CD8-positive, alpha-beta memory T cell (primary cell): ENCODE data around the gene GPRIN2. TPM values are rescaled to one million over a fixed set of nuclear protein-coding genes. Genes with fewer than 3 reads are reported as not detected.
A peak's percentile ranks its signal among the peaks of the same experiment; 100 is the strongest.

Experiments used
- CTCF ChIA-PET: fragments of 350-600 bp; sonication (Branson Sonifier 250); formaldehyde crosslinking; loops from one replicate; lab custom pipeline; 2021; ENCODE audit warnings: antibody characterized with exemption; lab: Charles Lee
- POLR2A ChIA-PET: fragments of 350-600 bp; sonication (Branson Sonifier 250); formaldehyde crosslinking; loops from one replicate; lab custom pipeline; 2021; ENCODE audit warnings: antibody characterized with exemption; lab: Charles Lee
- DNase-seq, 5 donors: peaks; one replicate each; pipeline versions ENCODE4 v3.0.0 to v3.0.0-alpha.2; 2020 to 2022; ENCODE audit warnings: mixed read lengths in 1 of 5
- H3K27ac ChIP-seq: one replicate; pipeline ENCODE4 v1.7.0; 2013; ENCODE audit warnings: low read depth, mild to moderate bottlenecking, low read length, moderate library complexity
- H3K27me3 ChIP-seq: 2 replicates; pipeline ENCODE4 v1.7.0; 2013; ENCODE audit warnings: low read length, mild to moderate bottlenecking; ENCODE audit not compliant: insufficient read depth, poor library complexity, severe bottlenecking
- H3K36me3 ChIP-seq: 2 replicates; pipeline ENCODE4 v1.7.0; 2013; ENCODE audit warnings: mild to moderate bottlenecking, low read length, moderate library complexity; ENCODE audit not compliant: insufficient read depth
- H3K4me1 ChIP-seq: 2 replicates; pipeline ENCODE4 v1.7.0; 2013; ENCODE audit warnings: mild to moderate bottlenecking, low read length, moderate library complexity; ENCODE audit not compliant: insufficient read depth
- H3K4me3 ChIP-seq: 2 replicates; pipeline ENCODE4 v1.7.0; 2013; ENCODE audit warnings: mild to moderate bottlenecking, low read length
- H3K9me3 ChIP-seq: 2 replicates; pipeline ENCODE4 v1.7.0; 2013; ENCODE audit warnings: mild to moderate bottlenecking, low read length
- H3K27ac Mint-ChIP-seq, 8 donors: one replicate each; pipeline ENCODE4 v1.8.0; 2020 to 2021; ENCODE audit warnings: mixed read lengths in 8 of 8, mild to moderate bottlenecking in 6 of 8, inconsistent platforms in 3 of 8, moderate library complexity in 3 of 8
- H3K27me3 Mint-ChIP-seq, 2 donors: one replicate each; pipeline ENCODE4 v1.8.0; 2020 to 2021; ENCODE audit warnings: mixed read lengths in 2 of 2, mild to moderate bottlenecking in 1 of 2, moderate library complexity in 1 of 2
- H3K36me3 Mint-ChIP-seq, 3 donors: one replicate each; pipeline ENCODE4 v1.8.0; 2020 to 2021; ENCODE audit warnings: mixed read lengths in 3 of 3, inconsistent platforms in 1 of 3, mild to moderate bottlenecking in 1 of 3
- H3K4me1 Mint-ChIP-seq, 3 donors: one replicate each; pipeline ENCODE4 v1.8.0; 2020 to 2021; ENCODE audit warnings: mixed read lengths in 3 of 3, inconsistent platforms in 1 of 3, mild to moderate bottlenecking in 1 of 3
- H3K4me3 Mint-ChIP-seq, 7 donors: one replicate each; pipeline ENCODE4 v1.8.0; 2020 to 2021; ENCODE audit warnings: mixed read lengths in 7 of 7, mild to moderate bottlenecking in 6 of 7, moderate library complexity in 4 of 7, inconsistent platforms in 2 of 7
- H3K9me3 Mint-ChIP-seq, 5 donors: one replicate each; pipeline ENCODE4 v1.8.0; 2020 to 2022; ENCODE audit warnings: mixed read lengths in 5 of 5, mild to moderate bottlenecking in 3 of 5, moderate library complexity in 2 of 5, inconsistent platforms in 1 of 5
- polyA plus RNA-seq: library from polyadenylated mRNA; unstranded; fragments of 300-500 nt; fragmentation: Illumina TruSeq; gene quantifications from one replicate; pipeline ENCODE4 v1.2.3, GENCODE V29; 2021
- total RNA-seq, 2 experiments: library from RNA; stranded (reverse); gene quantifications; one replicate each; pipeline ENCODE4 v1.2.3, GENCODE V29; 2021

Gene GPRIN2
- total and polyA plus RNA-seq, 3 experiments from 2014 or later = not detected

DNA sequence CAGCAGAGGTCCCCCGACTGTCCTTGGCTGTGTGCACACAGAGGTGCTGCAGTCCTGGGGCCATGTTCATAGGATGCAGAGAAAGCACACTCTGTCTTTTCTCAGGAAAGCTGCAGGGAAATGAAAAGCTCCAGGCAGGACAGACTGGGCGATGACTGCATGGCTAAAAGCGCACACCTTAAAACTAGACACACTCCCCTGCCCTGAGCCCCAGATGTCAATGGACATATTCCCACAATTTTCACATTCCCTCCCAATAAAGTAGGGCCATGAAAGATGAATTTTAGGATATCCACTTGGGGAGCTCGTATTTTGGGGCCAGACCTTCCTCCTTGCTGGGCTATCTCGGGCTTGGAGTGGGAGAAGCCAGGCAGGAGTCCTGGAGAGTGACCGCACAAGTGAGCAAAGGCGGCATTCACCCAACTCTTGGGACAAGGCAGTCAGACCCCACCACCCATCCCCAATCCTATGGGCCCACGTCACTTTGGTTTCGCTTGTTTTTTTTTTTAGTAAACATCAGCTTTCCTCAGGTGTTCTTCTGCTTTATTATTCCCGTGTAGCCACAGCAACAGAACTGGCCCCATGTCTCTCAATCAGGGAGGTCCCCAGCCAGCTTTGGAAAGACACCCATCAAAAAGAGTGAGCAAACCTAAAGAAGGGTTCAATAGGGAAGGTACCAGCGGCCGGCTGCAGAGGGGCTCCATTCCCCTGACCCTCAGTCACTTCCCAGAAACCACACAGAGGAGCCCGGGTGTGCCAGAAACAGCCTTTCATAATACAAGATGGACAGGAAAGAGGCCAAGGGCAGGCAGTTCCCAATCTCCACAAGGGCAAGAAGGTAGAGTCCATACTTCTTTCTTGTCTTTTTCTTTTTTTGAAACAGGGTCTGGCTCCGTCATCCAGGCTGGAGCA, 12.7 kb downstream of the GPRIN2 start:
- peaks cover 23 to 47% of the 10 kb centered on the region in 2 donors for H3K27me3 Mint-ChIP-seq
- DNase-seq = peak in 1 of 5 donors; percentile 47
- no peaks in the 10 kb centered on the region for H3K4me1 ChIP-seq
- no peaks in the 10 kb centered on the region for H3K9me3 ChIP-seq
- no peak overlapping the region for H3K4me3 ChIP-seq
- H3K36me3 ChIP-seq = no peaks in the 10 kb centered on the region
- H3K4me1 Mint-ChIP-seq = peaks cover 6 to 10% (median 10%) of the 10 kb centered on the region in 3 donors
- CTCF ChIA-PET = interaction anchor here (1.4 to 1.6 kb wide), 2 partner anchors 9 to 14 kb away, joined by 3 to 5 read pairs; no protein-coding TSS in a partner anchor
- H3K27ac ChIP-seq = no peak overlapping the region
- POLR2A ChIA-PET = no interaction called here
- H3K36me3 Mint-ChIP-seq = peaks cover 0 to 3% (median 0%) of the 10 kb centered on the region in 3 donors
- peaks cover 4% of the 10 kb centered on the region for H3K27me3 ChIP-seq
- H3K4me3 Mint-ChIP-seq = no peak overlapping the region
- H3K27ac Mint-ChIP-seq = no peak overlapping the region
- H3K9me3 Mint-ChIP-seq = peaks cover 0 to 2% (median 2%) of the 10 kb centered on the region in 5 donors

DNA sequence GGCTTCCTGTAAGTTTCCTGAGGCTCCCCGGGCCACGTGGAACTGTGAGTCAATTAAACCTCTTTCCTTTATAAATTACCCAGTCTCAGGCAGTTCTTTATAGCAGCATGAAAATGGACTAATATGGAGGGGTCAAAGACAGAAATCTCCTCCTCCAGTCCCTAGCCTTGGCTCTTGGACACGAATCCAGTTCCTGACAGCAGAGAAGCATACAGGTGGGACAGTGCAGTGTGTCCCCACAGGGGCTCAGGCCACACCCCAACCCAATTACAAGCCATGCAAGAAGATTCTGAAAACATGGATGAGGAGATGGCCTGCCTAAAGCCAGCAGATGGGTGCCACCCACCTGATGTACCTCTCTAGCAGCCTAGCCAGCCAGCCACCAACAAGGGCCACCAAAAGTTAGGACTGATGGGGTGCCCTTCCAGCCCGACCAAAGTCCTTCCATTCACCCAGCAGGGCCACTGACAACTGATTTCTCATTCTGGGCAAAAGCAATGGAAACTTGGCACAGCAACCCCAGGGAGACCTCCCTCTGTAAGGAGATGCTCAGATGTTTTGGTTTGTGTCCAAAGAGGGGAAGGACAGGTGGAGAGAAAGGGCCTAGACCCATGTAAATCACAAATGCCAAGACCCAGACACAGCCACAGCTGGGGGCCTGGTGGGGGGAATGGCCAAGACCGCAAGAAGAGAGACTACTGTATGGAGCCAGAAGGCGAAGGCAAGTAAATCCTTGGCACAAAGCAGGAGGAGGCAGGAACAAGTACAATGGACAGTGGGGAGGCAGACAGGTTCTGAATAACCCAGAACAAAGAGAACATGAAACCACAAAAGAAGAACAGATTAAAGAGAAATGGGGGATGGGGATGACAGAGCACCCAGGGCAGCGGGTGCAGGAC, 13.6 kb downstream of the GPRIN2 start:
- Mint-ChIP-seq H3K27me3 (peaks cover 29 to 49% of the 10 kb centered on the region in 2 donors), H3K9me3 (peaks cover 0 to 2% (median 2%) of the 10 kb centered on the region in 5 donors), H3K4me1 (peaks cover 6 to 10% (median 10%) of the 10 kb centered on the region in 3 donors), H3K4me3 (no peak overlapping the region), H3K27ac (no peak overlapping the region), H3K36me3 (peaks cover 0 to 3% (median 0%) of the 10 kb centered on the region in 3 donors)
- peaks cover 4% of the 10 kb centered on the region for H3K27me3 ChIP-seq
- DNase-seq = peak in 1 of 5 donors; percentile 43
- H3K4me3 ChIP-seq = no peak overlapping the region
- H3K27ac ChIP-seq = no peak overlapping the region
- H3K9me3 ChIP-seq = no peaks in the 10 kb centered on the region
- H3K36me3 ChIP-seq = no peaks in the 10 kb centered on the region
- POLR2A ChIA-PET = no interaction called here
- H3K4me1 ChIP-seq = no peaks in the 10 kb centered on the region
- CTCF ChIA-PET = interaction anchor here (1.6 kb wide), 1 partner anchor 10 kb away, joined by 3 read pairs; no protein-coding TSS in a partner anchor

DNA sequence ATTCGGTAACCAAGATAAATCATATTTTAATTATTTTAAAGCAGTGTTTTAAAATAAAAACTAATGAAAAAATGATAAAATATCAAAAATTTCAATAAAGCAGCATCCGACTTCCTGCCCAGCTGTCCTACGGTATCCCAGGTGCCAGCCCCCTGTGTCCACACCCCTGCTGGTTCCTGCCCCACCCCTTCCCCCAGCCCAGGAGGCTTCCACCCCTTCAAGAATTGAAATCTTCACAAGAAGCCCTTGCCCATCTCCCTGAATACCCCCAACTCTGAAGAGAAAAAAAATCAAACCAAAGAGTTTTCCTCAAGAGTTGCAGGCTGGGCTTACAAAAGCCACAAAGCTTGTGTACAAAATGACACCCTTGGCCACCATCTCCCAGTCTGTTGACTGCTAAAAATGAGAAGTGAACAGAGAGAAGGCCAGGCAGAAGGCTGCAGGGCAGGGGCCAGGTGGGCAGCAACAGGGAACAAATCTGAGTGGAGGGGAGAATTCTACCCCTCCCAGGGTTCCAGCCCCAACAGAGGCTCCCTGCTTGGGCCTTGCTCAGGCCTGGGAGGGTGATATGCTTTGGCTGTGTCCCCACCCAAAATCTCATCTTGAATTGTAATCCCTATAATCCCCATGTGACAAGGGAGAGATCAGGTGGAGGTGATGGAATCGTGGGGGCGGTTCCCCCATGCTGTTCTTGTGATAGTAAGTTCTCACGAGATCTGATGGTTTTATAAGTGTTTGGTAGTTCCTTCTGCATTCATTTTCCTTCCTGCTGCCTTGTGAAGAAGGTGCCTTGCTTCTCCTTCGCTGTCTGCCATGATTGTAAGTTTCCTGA, 14.5 kb downstream of the GPRIN2 start:
- no peak overlapping the region for H3K4me3 Mint-ChIP-seq
- H3K27ac Mint-ChIP-seq = no peak overlapping the region
- POLR2A ChIA-PET = no interaction called here
- Histone ChIP-seq H3K36me3 (no peaks in the 10 kb centered on the region), H3K27me3 (peaks cover 4% of the 10 kb centered on the region), H3K4me1 (no peaks in the 10 kb centered on the region), H3K9me3 (no peaks in the 10 kb centered on the region), H3K27ac (no peak overlapping the region), H3K4me3 (no peak overlapping the region)
- DNase-seq = peak in 1 of 5 donors; percentile 40
- H3K36me3 Mint-ChIP-seq = peaks cover 0 to 3% (median 0%) of the 10 kb centered on the region in 3 donors
- CTCF ChIA-PET = no interaction called here
- peaks cover 34 to 57% of the 10 kb centered on the region in 2 donors for H3K27me3 Mint-ChIP-seq
- peaks cover 6 to 10% (median 10%) of the 10 kb centered on the region in 3 donors for H3K4me1 Mint-ChIP-seq
- H3K9me3 Mint-ChIP-seq = peaks cover 0 to 2% (median 2%) of the 10 kb centered on the region in 5 donors

DNA sequence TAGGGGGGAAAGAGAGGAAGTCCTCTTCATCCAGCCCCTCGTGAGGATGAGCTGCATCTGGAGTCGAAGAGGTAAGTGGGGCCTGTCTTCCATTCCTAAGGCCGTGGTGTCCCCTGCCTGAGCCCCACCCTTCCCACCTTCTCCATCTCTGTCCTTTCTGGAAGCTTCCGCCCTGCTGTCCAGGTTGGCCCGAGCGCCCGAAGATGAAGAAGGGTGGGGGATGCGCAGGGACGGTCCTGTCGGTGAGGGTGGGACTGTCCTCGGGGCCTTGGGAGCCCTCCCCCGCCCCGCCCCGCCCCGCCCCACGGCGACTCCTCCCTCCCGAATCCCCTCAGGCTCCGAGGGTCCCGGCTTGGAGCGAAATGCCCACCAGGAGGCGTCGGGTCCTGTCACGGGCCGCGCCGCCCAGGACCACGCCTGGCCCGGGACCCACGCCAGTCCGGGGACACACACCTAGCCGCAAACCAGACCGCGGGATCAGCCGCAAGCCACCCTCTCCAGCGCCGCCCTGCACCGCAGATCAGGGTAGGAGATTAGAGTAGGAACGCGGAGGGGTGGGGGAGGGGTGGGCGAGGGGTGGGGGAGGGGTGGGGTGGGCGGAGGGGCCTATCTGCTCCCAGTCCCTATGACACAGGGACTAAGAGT, 15.3 kb downstream of the GPRIN2 start:
- H3K27me3 Mint-ChIP-seq = peaks cover 37 to 59% of the 10 kb centered on the region in 2 donors
- H3K9me3 Mint-ChIP-seq = peaks cover 0 to 2% (median 2%) of the 10 kb centered on the region in 5 donors
- H3K27ac ChIP-seq = no peak overlapping the region
- peaks cover 6 to 10% (median 10%) of the 10 kb centered on the region in 3 donors for H3K4me1 Mint-ChIP-seq
- H3K27ac Mint-ChIP-seq = no peak overlapping the region
- H3K36me3 ChIP-seq = no peaks in the 10 kb centered on the region
- H3K4me3 Mint-ChIP-seq = no peak overlapping the region
- DNase-seq = peak in 1 of 5 donors; percentile 51
- no peaks in the 10 kb centered on the region for H3K4me1 ChIP-seq
- peaks cover 0 to 3% (median 0%) of the 10 kb centered on the region in 3 donors for H3K36me3 Mint-ChIP-seq
- no peak overlapping the region for H3K4me3 ChIP-seq
- H3K9me3 ChIP-seq = no peaks in the 10 kb centered on the region
- ChIA-PET POLR2A (no interaction called here), CTCF (no interaction called here)
- peaks cover 12% of the 10 kb centered on the region for H3K27me3 ChIP-seq

DNA sequence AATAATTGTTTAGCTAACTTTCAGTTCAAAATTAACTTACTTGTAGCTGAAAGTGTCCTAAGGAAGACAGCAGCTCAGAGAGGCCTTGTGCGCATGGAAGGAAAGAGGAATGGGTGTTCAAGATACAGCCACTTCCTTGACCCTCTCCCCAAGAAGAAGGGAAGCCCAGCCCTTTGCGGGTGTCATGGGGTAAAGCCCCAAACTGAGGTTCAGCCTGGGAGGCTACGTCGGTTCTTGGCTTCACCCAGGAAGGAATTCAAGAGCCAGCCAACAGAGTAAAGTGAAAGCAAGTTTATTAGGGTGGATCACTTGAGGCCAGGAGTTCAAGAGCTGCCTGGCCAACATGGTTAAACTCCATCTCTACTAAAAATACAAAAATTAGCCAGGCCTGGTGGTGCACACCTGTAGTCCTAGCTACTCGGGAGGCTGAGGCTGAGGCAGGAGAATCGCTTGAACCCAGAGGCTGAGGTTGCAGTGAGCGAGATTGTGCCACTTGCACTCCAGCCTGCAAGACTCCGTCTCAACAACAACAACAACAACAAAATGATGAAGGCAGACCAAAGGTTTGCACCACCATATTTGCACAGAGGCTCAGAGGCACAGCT, 15.9 kb downstream of the GPRIN2 start:
- H3K4me3 Mint-ChIP-seq = peak overlapping the region in 1 of 7 donors; percentile 32
- ChIA-PET POLR2A (no interaction called here), CTCF (no interaction called here)
- Histone ChIP-seq H3K27me3 (peaks cover 12% of the 10 kb centered on the region), H3K9me3 (no peaks in the 10 kb centered on the region), H3K36me3 (no peaks in the 10 kb centered on the region), H3K27ac (no peak overlapping the region), H3K4me3 (no peak overlapping the region), H3K4me1 (no peaks in the 10 kb centered on the region)
- peaks cover 0 to 2% (median 2%) of the 10 kb centered on the region in 5 donors for H3K9me3 Mint-ChIP-seq
- peaks cover 0 to 3% (median 0%) of the 10 kb centered on the region in 3 donors for H3K36me3 Mint-ChIP-seq
- no peak overlapping the region for H3K27ac Mint-ChIP-seq
- peaks cover 6 to 10% (median 10%) of the 10 kb centered on the region in 3 donors for H3K4me1 Mint-ChIP-seq
- DNase-seq = peak in 1 of 5 donors; percentile 35
- H3K27me3 Mint-ChIP-seq = peaks cover 37 to 59% of the 10 kb centered on the region in 2 donors

DNA sequence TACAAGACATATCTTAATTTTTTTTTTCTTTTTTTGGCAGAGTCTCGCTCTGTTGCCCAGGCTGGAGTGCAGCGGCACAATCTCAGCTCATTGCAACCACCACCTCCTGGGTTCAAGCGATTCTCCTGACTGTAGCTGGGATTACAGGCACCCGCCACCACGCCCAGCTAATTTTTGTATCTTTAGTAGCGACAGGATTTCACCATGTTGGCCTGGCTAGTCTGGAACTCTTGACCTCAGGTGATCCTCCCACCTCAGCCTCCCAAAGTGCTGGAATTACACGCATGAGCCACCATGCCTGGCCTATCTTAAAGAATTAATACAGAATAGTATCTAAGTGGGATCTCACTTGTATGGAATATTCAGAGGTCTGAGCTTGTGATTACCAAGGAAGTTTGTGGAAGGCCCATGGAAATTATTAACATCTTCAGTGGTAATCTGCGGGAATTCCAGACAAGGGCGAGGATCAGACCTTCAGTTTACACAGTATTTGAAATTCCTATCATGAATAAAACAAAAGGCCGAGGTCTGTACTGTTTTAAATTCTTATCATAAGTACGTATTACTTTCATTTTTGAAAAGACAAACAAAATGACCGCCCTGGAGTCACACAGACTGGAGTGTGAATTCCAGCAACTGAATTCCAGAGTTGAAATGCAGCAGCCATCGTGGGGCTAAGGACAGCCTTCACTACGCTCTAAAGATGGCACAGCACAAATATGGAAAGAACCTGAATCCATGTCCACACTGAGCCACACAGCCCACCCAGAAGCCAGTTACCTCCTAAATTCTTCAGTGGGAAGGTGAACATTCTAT, 16.7 kb downstream of the GPRIN2 start:
- Mint-ChIP-seq H3K9me3 (peaks cover 0 to 2% (median 2%) of the 10 kb centered on the region in 5 donors), H3K27ac (no peak overlapping the region), H3K4me3 (peak overlapping the region in 1 of 7 donors; percentile 1), H3K4me1 (peaks cover 6 to 10% (median 10%) of the 10 kb centered on the region in 3 donors), H3K36me3 (peaks cover 0 to 3% (median 0%) of the 10 kb centered on the region in 3 donors), H3K27me3 (peaks cover 37 to 56% of the 10 kb centered on the region in 2 donors)
- no peak overlapping the region for H3K27ac ChIP-seq
- no peaks in the 10 kb centered on the region for H3K36me3 ChIP-seq
- DNase-seq = peak in 1 of 5 donors; percentile 35
- ChIA-PET CTCF (no interaction called here), POLR2A (no interaction called here)
- no peak overlapping the region for H3K4me3 ChIP-seq
- H3K27me3 ChIP-seq = peaks cover 12% of the 10 kb centered on the region
- H3K9me3 ChIP-seq = no peaks in the 10 kb centered on the region
- no peaks in the 10 kb centered on the region for H3K4me1 ChIP-seq
